GM19239 (cell line): Measurements from ENCODE around the gene CCDC197.

Source experiments
- DNase-seq: peaks from one replicate; pipeline ENCODE4 v3.0.0; 2011; ENCODE audit warnings: low spot score; ENCODE audit not compliant: insufficient read length
- FAIRE-seq: peaks from 2 replicates; lab custom pipeline; 2011; peaks lifted over from hg19 to GRCh38; lab: Jason Lieb, UNC

The CCDC197 gene

GRCh38 chr14:94021416-94022157 is 24.5 kb downstream of the CCDC197 start:
- DNase-seq (no peak), FAIRE-seq (peak; percentile 14)

GRCh38 chr14:94022532-94023411 is 25.7 kb downstream of the CCDC197 start:
- no peak for FAIRE-seq

GRCh38 chr14:94024549-94024948 is 27.4 kb downstream of the CCDC197 start:
- no peak for FAIRE-seq
- no peak for DNase-seq

More at GRCh38 chr14:94022532-94023411, 25.7 kb downstream of the CCDC197 start:
- DNase-seq: no peak

DNA sequence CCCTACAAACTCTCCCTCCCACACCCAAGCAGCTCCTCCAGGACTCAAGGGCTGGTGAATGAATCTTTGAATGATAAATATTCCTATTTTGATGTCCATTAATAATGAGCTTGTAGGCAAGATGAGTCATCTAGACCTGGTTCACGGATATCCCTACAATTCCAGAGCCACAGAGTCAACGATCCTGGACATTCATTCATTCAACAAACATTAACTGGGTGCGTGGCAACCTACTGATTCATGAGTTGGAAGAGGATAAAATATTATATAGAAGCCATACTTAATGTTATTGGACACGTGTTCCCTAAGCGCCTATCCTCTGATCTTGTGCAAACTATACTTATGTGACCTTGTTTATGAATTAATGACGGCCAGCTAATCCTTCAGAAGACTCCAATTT is 28.6 kb downstream of the CCDC197 start:
- no peak for DNase-seq
- FAIRE-seq: no peak

- DNase-seq (peak; percentile 99), FAIRE-seq (peak; percentile 99)
These were observed 29.2 kb downstream of the CCDC197 start, which contains the start of gene OTUB2 for GRCh38 chr14:94026173-94026888. TSS of gene OTUB2 (plus strand) at chr14:94026340. CDS start at chr14:94026538, 198 bp downstream.

DNA sequence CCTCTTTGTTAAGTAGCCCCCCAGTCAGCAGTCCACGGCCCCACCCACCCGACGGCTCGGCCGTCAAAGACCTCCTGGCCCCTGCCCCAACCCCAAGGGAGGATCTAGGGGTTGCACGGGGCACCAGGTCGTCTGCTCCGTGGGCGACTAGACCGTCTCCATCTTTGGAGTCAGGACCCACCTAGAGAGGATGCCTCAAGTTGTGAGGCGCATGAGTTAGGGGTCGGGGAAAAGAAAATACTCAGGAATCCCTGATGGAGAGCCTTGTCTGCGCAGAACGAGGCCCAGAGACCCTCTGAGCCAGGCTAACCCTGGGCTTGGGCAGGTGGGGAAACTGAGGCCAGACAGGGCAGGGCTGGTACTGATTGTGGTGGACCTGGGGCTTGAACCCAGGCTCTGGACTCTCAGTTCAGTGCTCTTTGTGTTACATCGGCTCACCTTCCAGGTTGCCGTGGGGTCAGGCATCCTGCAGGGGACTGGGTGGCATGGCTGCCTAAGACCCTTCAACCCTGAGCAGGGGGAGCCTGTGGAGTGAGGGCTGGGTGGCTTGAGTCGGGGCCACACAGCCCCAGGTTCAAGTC is 29.9 kb downstream of the CCDC197 start:
- no peak for DNase-seq
- FAIRE-seq: no peak

- FAIRE-seq: no peak
These were observed 30.7 kb downstream of the CCDC197 start for GRCh38 chr14:94027566-94028449.

GRCh38 chr14:94028450-94028826 is 31.3 kb downstream of the CCDC197 start:
- DNase-seq: no peak
- FAIRE-seq: no peak

More at GRCh38 chr14:94027566-94028449, 30.7 kb downstream of the CCDC197 start:
- no peak for DNase-seq

GRCh38 chr14:94029265-94029664 is 32.2 kb downstream of the CCDC197 start:
- no peak for DNase-seq

GRCh38 chr14:94029671-94030203 is 32.6 kb downstream of the CCDC197 start:
- no peak for DNase-seq
- FAIRE-seq: no peak

More at GRCh38 chr14:94029265-94029664, 32.2 kb downstream of the CCDC197 start:
- FAIRE-seq: no peak

DNA sequence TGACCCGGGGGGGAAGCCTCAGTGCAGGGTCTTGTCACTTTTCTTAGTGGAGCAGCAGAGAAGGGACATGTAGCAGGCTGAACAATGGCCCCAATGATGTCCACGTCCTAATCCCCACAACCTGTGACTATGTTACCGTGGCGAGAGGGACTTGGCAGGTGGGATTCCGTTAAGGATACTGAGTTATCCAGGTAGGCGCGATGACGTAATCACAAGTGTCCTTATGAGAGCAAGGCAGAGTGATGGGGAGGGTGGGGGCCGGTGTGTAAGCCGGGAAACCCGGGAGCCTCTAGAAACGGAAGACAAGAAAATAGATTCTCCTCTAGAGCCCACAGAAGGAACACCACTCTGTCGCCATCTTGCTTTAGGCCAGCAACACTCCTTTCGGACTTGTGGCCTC is 33.5 kb downstream of the CCDC197 start:
- FAIRE-seq: no peak
- no peak for DNase-seq

GRCh38 chr14:94031161-94031882 is 34.2 kb downstream of the CCDC197 start:
- FAIRE-seq (no peak), DNase-seq (no peak)

DNA sequence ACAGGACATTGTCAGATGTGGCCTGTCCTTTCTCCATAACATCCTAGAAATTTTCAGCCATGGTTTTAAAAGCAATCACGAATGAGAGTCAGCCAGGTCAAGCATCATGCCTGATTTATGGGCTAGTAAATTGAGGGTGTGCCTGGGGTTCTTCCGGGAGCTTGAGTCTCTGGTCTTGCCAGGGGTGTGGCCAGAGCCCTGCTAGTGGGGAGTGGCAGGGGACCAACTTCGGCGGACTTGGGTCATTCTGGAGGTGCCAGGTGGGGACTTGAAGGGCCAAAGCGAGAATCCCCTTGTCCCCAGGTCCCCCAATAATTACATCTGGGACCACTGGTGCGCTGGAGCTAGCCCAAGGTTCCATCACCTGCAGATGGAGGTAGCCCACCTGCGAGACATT is 34.8 kb downstream of the CCDC197 start:
- no peak for FAIRE-seq
- no peak for DNase-seq

DNA sequence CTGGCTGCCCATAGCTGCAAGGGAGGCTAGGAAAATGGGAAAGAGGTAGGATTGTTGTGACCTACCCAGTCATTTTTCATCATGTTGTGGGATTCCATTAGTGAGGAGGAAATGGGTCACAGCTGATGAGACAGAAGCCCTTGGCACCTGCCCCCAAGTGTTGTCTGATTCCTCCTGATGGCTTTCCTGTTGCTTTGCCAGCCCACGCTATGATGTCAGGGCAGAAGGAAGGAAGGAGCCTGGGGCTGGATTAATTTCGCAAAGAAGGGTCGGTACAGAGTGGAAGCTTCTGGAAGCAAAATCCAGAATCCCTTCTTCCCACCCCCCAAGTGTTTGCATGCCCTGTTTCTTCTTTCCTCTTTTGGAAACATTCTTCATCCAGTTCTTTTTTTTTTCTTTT is 37.8 kb downstream of the CCDC197 start:
- DNase-seq (no peak), FAIRE-seq (no peak)

GRCh38 chr14:94036313-94037167 is 39.4 kb downstream of the CCDC197 start:
- FAIRE-seq: peak; percentile 91
- peak; percentile 72 for DNase-seq

DNA sequence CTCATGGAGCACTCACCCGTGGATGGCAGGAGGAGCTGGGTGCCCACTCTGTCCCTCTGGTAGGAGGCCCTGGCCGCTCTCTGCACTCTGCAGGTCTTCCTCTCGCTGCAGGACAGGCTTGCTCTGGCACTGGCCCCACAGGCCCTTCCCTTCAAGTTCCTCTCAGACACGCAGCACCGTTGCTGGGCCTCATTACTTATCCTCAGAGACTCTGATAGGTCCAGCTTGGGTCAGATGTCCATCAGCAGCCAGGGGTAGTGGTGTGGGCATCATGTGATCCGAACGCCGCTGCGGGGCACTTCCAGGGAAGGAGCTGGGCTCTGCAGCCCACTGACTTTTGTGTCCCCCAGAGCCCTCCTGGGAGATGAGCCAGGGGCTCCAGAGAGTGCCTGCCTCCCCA is 40.9 kb downstream of the CCDC197 start:
- no peak for DNase-seq
- FAIRE-seq: no peak

- FAIRE-seq (no peak), DNase-seq (no peak)
These were observed 41.4 kb downstream of the CCDC197 start for GRCh38 chr14:94038510-94038909.
